Pancreas (tissue), 10 donors: ENCODE results near the gene SLCO3A1. TPM values are rescaled to one million over a fixed set of nuclear protein-coding genes. Genes with fewer than 3 reads are reported as not detected.

Source experiments
- ATAC-seq, 4 donors: fragments of 200-7000 bp; cut with Tn5 transposase; one replicate each; pipeline versions ENCODE4 v1.8.0 to v1.9.1; 2020; ENCODE audit warnings: mild to moderate bottlenecking in 4 of 4, moderate library complexity in 4 of 4
- DNase-seq, 6 donors: peaks; one replicate each; pipeline ENCODE4 v3.0.0-alpha.2; 2020
- FAIRE-seq: peaks from 2 replicates; lab custom pipeline; 2012; peaks lifted over from hg19 to GRCh38; lab: Jason Lieb, UNC
- H3K27ac ChIP-seq, 4 donors: fragments of 200-600 bp; sonication (generic); 1 replicate in 3 of 4; 2 replicates in 1 of 4; pipeline versions ENCODE4 v1.5.0 to v1.8.0; 2020
- H3K27me3 ChIP-seq, 4 donors: fragments of 200-600 bp; one replicate each; pipeline ENCODE4 v1.8.0; 2021
- H3K36me3 ChIP-seq, 3 donors: fragments of 200-600 bp; sonication (generic) in 1 of 3; one replicate each; pipeline versions ENCODE4 v1.5.0 to v1.8.0; 2020 to 2021
- H3K4me1 ChIP-seq, 3 donors: fragments of 200-600 bp; one replicate each; pipeline ENCODE4 v1.8.0; 2021
- H3K4me3 ChIP-seq, 4 donors: fragments of 200-600 bp; sonication (generic) in 2 of 4; one replicate each; pipeline versions ENCODE4 v1.5.0 to v1.8.0; 2020 to 2021
- H3K9me3 ChIP-seq, 4 donors: fragments of 200-600 bp; one replicate each; pipeline ENCODE4 v1.8.0; 2021
- WGBS, 2 donors: extraction: QIAGEN DNeasy Blood & Tissue Kit; methylation state at CpG; one replicate each; pipeline ENCODE4 v1.1.7; 2013; 5-methylcytosine and 5-hydroxymethylcytosine counted together
- intact Hi-C, 3 donors: fragments of 100-400 bp; cut with DNase I; formaldehyde crosslinking; loops; one replicate each; pipeline versions ENCODE4 v1.11.1 to v1.14.2; 2022
- polyA plus RNA-seq, 2 donors: library from polyadenylated mRNA; stranded (reverse); fragments of 200-250 nt; gene quantifications; one replicate each; pipeline ENCODE4 v1.2.3, GENCODE V29; 2013
- total RNA-seq, 6 donors: library from RNA; stranded (reverse); fragmentation: NEBNext Ultra II Directional in 4 of 6; extraction: Animal tissue kit (Norgen Biotek cat#: 25700) in 4 of 6; gene quantifications; one replicate each; pipeline versions ENCODE4 v1.2.1 to v1.2.4, GENCODE V29; 2021 to 2023
- TF ChIP-seq, protein P1 (sequence below), 4 donors: fragments of 200-600 bp; sonication (generic) in 3 of 4; IDR thresholded peaks; one replicate each; pipeline versions ENCODE4 v1.5.0 to v1.8.0; 2021; ENCODE audit warnings: antibody characterized with exemption in 4 of 4
- donor health status: healthy with polysubstance abuse.
- donor health status: DM: no; HTN: no; CAD: no; lungs with moderate emphysema.
- donor health status: DM: no; HTN: no; CAD: no.
- donor health status: control.
- donor health status: control.
- donor health status: Bipolar disorder and iron deficiency.
- donor health status: DM: yes; HTN: yes; CAD: no.
- donor health status: DM: no; HTN: no; CAD: no.
- donor health status: DM: no; HTN: no; CAD: no.
- donor health status: DM: yes; HTN: yes; CAD: no.

The SLCO3A1 gene
- total and polyA plus RNA-seq, 8 donors = 3.4 to 15.5 (median 6.7) TPM

DNA sequence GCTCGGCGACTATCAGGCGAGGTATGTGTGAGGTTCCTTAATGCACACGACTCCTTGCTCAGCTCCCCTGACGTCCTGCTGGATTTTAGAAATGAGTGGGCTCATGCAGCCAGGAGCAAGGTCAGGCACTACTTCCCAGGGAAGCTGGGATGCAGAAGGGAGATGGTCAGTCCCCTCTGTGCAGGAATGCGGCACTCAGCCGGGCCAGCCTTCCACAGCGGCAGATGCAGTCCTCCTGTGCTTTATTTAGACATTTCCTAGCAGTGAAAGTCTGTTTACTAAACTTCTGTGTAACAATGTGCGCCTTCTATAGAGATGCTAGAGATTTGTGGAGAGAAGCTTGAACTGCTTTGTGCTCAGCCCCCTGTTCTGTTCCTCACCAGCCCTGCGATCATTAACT lies 252.1 kb downstream of the SLCO3A1 start:
- Histone ChIP-seq H3K4me3 (no peak overlapping the region), H3K36me3 (no peaks in the 10 kb centered on the region), H3K9me3 (no peaks in the 10 kb centered on the region), H3K27ac (no peak overlapping the region), H3K4me1 (no peaks in the 10 kb centered on the region), H3K27me3 (no peaks in the 10 kb centered on the region)
- FAIRE-seq (no peak), ATAC-seq (no peak), DNase-seq (no peak)
- WGBS, 2 donors = 46 to 54% methylated on average over 10 of the region's 10 CpGs
- TF ChIP-seq, protein P1, sequence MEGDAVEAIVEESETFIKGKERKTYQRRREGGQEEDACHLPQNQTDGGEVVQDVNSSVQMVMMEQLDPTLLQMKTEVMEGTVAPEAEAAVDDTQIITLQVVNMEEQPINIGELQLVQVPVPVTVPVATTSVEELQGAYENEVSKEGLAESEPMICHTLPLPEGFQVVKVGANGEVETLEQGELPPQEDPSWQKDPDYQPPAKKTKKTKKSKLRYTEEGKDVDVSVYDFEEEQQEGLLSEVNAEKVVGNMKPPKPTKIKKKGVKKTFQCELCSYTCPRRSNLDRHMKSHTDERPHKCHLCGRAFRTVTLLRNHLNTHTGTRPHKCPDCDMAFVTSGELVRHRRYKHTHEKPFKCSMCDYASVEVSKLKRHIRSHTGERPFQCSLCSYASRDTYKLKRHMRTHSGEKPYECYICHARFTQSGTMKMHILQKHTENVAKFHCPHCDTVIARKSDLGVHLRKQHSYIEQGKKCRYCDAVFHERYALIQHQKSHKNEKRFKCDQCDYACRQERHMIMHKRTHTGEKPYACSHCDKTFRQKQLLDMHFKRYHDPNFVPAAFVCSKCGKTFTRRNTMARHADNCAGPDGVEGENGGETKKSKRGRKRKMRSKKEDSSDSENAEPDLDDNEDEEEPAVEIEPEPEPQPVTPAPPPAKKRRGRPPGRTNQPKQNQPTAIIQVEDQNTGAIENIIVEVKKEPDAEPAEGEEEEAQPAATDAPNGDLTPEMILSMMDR (IDR thresholded peaks at IDR 0.05) = no peak
- intact Hi-C loops = no loop called here

- Histone ChIP-seq H3K9me3 (no peaks in the 10 kb centered on the region), H3K4me3 (no peak overlapping the region), H3K4me1 (no peaks in the 10 kb centered on the region), H3K36me3 (no peaks in the 10 kb centered on the region), H3K27ac (no peak overlapping the region), H3K27me3 (no peaks in the 10 kb centered on the region)
- 60 to 72% methylated on average over 4 of the region's 4 CpGs for WGBS, 2 donors
- intact Hi-C loops = no loop called here
- ATAC-seq (no peak), DNase-seq (no peak), FAIRE-seq (no peak)
- TF ChIP-seq, protein P1 (IDR thresholded peaks at IDR 0.05) = no peak
Measured at GRCh38 chr15:92107510-92107909, 254.0 kb downstream of the SLCO3A1 start.

DNA sequence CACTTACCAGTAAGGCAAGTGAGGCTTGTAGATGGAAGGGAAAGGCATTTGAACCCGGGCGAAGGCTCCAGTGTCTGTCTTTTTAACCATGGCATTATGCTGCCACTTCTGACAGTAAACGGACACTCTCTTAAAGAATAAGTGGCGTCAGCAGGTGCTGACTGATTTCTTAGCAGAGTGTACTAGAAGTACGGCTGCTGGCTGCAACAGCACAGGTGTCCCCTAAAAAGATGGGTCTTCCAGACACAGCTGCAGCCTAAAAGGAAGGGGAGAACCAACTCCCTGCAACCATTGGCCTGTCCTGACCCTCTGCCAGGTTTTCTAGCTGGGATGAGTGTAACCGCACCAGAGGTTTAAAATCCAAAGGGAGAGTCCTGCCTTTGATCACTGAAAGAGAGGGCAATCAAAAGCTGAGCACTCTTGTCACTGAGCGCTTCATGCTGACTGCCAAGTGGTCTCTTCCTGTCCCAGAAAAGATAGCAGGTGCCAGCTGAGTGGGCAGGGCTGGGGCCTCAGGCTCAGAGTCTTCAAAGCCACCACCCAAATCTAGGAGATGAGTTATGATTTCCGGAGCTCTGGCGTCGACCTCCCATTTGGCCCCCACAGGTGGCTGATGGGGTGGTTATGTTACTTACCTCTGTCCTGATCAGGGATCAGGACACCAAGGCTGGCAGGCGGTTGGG lies 255.8 kb downstream of the SLCO3A1 start:
- Histone ChIP-seq H3K9me3 (no peaks in the 10 kb centered on the region), H3K4me1 (no peaks in the 10 kb centered on the region), H3K4me3 (no peak overlapping the region), H3K27ac (no peak overlapping the region), H3K36me3 (no peaks in the 10 kb centered on the region), H3K27me3 (no peaks in the 10 kb centered on the region)
- WGBS, 2 donors = 64 to 76% methylated on average over 11 of the region's 11 CpGs
- DNase-seq (no peak), FAIRE-seq (no peak), ATAC-seq (no peak)
- TF ChIP-seq, protein P1 (IDR thresholded peaks at IDR 0.05) = no peak
- intact Hi-C loops = no loop called here

DNA sequence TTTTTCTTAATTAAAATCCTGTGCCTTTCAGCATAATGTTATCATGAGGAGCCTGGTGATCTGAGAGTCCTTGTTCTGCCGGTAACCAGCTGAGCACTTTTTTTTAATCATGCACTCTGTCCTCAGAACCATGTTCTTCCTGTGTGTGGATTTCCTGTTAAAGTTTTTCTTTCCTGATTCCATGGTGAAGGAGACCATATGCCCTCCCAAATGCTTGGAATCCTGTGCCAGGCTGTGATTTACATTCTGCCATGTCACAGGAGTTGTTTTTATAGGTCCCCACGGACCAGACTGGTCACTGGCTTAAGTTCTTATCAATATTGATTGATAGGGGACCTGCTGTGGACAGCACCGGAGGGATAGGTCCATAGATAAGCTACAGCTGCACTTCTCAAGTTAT lies 257.8 kb downstream of the SLCO3A1 start:
- intact Hi-C loops = no loop called here
- no peaks in the 10 kb centered on the region for H3K27me3 ChIP-seq
- 24 to 31% methylated on average over 3 of the region's 3 CpGs for WGBS, 2 donors

GRCh38 chr15:92111751-92112150 lies 258.2 kb downstream of the SLCO3A1 start:
- no peak overlapping the region for H3K4me3 ChIP-seq
- intact Hi-C loops = no loop called here
- no peaks in the 10 kb centered on the region for H3K27me3 ChIP-seq
- ATAC-seq (no peak), FAIRE-seq (no peak), DNase-seq (no peak)
- H3K9me3 ChIP-seq = no peaks in the 10 kb centered on the region
- H3K36me3 ChIP-seq = no peaks in the 10 kb centered on the region
- TF ChIP-seq, protein P1 (IDR thresholded peaks at IDR 0.05) = no peak
- WGBS, 2 donors = 62 to 68% methylated on average over 1 of the region's 1 CpG
- no peak overlapping the region for H3K27ac ChIP-seq
- no peaks in the 10 kb centered on the region for H3K4me1 ChIP-seq

More for the DNA sequence above, 257.8 kb downstream of the SLCO3A1 start:
- Histone ChIP-seq H3K9me3 (no peaks in the 10 kb centered on the region), H3K36me3 (no peaks in the 10 kb centered on the region), H3K4me3 (no peak overlapping the region), H3K27ac (no peak overlapping the region), H3K4me1 (no peaks in the 10 kb centered on the region)
- ATAC-seq = no peak
- no peak for DNase-seq
- TF ChIP-seq, protein P1 (IDR thresholded peaks at IDR 0.05) = no peak
- no peak for FAIRE-seq
